ENCODE data around the gene SLC43A3.

SLC43A3 gene

GRCh38 chr11:57426929-57427726 is at the start of gene SLC43A3:
Gene SLC43A3, minus strand, starts transcription at chr11:57427121. Its CDS starts 949 bp downstream, at chr11:57426172.
- no peak for TF ChIP-seq CTCF (conservative IDR thresholded peaks at IDR 0.05)

GRCh38 chr11:57476047-57476756 is 49.3 kb upstream of the SLC43A3 start:
- no peak for TF ChIP-seq CTCF (conservative IDR thresholded peaks at IDR 0.05)
- peak overlapping the region; percentile 81; the same call in 1 of the 2 replicates for H3K27ac ChIP-seq

More at GRCh38 chr11:57426929-57427726, at the start of gene SLC43A3:
- peak within 1 kb of the TSS; percentile 51 for H3K27ac ChIP-seq

- no peak for TF ChIP-seq CTCF (conservative IDR thresholded peaks at IDR 0.05)
- no peak overlapping the region; the same call in 1 of the 2 replicates for H3K27ac ChIP-seq
These were observed 48.7 kb upstream of the SLC43A3 start for GRCh38 chr11:57475671-57476046.

- TF ChIP-seq CTCF (conservative IDR thresholded peaks at IDR 0.05), result no peak
- no peak overlapping the region for H3K27ac ChIP-seq
These were observed 48.3 kb upstream of the SLC43A3 start for GRCh38 chr11:57475191-57475590.

- no peak overlapping the region for H3K27ac ChIP-seq
- no peak for TF ChIP-seq CTCF (conservative IDR thresholded peaks at IDR 0.05)
These were observed 47.8 kb upstream of the SLC43A3 start for GRCh38 chr11:57474803-57475115.

GRCh38 chr11:57474017-57474802 is 47.3 kb upstream of the SLC43A3 start:
- TF ChIP-seq CTCF (conservative IDR thresholded peaks at IDR 0.05), result no peak
- no peak overlapping the region for H3K27ac ChIP-seq

GRCh38 chr11:57473285-57473841 is 46.4 kb upstream of the SLC43A3 start:
- TF ChIP-seq CTCF (conservative IDR thresholded peaks at IDR 0.05), result no peak
- H3K27ac ChIP-seq, result no peak overlapping the region
